ENCODE measurements around the gene COL9A2.

DNA sequence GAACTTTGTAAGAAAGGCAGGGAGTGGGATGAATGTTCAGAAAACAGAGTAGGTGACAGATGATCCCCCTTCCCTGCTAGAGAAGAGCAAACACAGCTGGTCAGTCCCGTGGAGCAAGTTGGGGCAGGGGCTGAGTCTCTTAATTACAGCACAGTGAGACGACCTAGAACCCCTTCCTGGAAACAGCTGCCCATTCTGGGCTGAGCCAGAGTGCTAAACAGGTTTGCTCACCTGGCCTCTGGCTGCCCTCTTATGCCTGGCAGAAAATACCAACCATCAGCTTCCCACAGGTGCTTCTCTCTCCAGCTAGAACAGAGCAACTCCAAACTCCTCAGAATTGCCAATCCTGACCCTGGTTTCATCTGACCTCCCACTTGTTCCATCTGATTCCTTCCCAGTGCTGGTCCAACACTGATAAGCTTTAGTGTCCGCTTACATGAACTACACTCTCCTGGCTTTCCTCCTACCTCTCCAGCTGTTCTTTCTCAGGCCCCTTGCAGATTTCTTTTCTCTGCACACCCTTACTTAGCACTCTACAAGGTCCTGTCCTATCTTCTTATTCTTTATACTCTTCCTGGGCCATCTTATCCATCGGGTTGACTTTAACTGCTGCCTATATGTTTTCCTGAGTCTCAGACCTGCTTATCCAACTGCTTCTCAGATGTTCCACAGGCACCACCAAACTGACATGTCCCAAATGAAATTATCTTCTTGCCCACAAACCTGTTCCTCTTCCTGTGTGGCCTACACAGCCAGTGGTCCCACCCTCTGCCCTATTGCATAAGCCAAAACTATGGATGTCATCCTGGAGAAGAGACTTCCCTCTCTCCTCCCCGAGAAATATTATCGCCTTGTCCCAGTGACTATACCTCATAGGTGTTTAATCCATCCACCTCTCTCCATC, 22.6 kb upstream of the COL9A2 start:
- TF ChIP-seq, protein P1, sequence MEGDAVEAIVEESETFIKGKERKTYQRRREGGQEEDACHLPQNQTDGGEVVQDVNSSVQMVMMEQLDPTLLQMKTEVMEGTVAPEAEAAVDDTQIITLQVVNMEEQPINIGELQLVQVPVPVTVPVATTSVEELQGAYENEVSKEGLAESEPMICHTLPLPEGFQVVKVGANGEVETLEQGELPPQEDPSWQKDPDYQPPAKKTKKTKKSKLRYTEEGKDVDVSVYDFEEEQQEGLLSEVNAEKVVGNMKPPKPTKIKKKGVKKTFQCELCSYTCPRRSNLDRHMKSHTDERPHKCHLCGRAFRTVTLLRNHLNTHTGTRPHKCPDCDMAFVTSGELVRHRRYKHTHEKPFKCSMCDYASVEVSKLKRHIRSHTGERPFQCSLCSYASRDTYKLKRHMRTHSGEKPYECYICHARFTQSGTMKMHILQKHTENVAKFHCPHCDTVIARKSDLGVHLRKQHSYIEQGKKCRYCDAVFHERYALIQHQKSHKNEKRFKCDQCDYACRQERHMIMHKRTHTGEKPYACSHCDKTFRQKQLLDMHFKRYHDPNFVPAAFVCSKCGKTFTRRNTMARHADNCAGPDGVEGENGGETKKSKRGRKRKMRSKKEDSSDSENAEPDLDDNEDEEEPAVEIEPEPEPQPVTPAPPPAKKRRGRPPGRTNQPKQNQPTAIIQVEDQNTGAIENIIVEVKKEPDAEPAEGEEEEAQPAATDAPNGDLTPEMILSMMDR (IDR thresholded peaks at IDR 0.05) = no peak
- TF ChIP-seq POLR2A (IDR thresholded peaks at IDR 0.05) = no peak
